Activated CD4-positive, CD25-positive, alpha-beta regulatory T cell (primary cell): ENCODE data around the gene MRGPRF.
"Not testable (repeated sequence)": the region's sequence is repeated elsewhere in the genome, so short reads cannot be mapped to it uniquely, and the experiment has no call there.

Source experiments
- DNase-seq, 4 experiments: peaks; one replicate each; lab custom pipeline; 2025; lab: John Stamatoyannopoulos, UW

Gene MRGPRF

DNA sequence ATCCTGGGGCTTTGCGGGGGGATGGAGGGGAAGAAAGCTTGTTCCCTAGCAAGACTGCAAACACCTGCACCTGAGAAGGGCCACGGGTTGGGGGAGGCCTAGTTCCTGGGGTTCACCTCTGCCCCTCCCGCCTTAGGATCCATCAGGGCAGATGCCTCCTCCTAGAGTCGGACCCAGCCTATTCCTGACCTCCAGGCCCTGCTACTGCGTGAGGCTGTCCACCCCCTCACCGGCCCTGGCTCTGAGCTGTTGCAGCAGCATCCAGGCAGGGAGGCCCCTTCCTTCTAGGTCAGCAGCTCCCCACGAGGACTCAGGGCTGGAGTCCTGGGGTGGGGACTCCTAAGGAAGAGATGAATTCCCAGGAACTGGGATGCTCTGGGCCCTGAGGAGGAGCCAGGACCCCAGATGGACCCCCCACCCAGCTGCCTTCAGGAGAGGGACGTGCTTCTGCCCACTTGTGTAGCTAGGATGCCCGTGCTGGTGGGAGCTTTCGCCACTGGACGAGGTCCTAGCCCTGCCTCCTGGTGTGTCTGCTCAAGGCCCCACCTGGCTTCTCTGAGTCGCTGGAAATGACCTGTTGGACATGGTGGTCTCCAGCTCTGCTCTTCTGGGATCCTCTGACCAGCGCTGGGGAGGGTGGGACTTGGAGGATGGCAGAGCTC is 10.3 kb downstream of the MRGPRF start:
- no peak for DNase-seq

DNA sequence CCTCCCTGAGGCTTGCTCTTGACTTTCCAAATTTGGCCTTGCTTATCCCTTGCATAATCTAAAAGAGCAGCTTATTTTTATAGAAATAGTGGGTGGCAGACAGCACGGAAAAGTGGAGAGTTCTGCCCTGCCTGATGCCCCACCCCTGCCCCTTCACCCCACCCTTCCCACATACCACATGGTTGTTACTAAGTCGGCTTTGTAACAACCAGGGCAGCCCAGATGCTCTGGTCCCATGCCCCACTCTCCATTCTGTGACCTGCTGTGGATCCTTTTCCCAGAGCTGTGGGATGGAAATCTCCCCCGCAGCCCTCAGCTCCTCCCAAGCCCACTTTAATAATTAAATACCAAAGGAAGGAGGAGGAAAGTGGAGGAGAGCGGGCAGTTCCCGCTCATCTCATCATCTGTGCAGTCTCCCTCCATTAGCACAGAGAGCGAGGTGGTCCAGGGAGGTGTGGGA is 10.9 kb downstream of the MRGPRF start:
- no peak for DNase-seq

DNA sequence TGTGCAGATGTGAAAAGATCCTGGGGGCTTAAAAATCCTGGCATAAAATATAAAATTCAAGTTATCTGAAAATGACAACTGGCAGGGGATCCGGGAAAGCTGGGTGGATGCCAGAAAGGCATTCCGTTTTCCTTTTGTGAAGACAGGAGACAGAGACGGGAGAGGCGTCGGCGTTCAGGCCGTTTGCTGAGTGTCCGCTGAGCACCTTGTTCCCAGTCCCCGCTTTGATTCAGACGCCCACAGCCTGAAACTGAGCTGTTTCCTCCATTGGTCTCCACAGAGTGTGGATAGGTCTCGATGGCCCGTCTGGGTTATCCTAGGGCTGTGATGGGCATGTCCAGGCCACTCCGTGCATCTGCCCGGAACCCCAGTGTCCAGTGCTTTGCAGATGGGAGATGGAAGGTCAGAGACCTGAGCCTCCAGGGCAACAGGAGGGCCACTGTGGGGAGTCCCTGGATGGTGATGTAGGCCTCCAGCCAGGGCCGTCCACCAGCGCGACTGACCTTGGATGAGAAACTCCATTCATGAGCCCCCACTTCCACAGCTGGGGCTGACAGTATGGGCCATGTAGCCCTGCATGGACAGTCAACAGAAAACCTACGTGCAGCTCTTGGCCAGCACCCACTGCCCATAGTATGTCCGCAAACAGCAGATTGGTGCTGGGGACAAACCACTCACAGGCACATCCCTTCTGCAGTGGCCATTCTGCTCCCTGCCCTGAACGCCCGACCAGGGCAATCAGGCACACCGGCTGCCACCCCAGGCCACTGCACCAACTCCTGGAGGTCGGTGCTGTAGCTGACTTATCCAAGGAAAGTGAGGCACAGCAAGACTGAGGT is 11.6 kb downstream of the MRGPRF start:
- DNase-seq: no peak

DNA sequence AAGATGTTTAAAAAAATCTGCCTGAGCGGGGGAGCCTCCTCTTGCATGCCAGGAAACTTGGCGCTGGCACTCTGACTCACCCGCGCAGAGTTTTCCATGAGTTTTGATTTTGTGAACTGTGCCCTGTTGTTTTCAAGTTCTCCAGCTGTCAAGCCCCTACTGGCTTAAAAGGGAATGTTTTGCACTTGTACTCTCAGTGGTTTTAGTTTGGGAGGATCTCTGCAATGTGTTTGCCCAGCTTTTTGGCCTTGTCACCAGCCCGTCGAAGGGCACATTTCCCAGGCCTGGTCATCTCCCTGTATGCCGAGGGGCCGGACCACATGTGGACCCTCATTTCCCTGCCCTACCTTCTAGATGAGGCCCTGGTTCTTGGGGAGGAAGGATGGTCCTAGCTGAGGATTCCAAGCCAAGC is 12.2 kb downstream of the MRGPRF start:
- no peak for DNase-seq

DNA sequence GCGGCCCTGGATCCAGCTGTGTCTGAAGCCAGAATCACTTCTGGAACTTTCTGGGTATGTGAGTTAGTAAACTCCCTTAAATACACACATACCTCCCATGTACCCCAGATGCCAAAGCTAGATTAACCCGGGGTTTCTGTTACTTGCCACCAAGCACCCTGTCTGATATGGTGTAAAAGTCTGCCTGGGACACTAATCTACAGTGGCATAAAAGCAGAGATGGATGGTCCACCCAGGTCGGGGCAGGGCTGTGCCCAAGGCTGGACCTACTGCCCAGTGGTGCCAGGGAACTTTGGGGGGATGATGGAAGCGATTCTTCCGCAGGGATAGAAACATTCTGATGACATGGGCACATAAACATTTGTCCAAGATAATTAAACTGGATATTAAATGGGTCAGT is 12.7 kb downstream of the MRGPRF start:
- DNase-seq: no peak

DNA sequence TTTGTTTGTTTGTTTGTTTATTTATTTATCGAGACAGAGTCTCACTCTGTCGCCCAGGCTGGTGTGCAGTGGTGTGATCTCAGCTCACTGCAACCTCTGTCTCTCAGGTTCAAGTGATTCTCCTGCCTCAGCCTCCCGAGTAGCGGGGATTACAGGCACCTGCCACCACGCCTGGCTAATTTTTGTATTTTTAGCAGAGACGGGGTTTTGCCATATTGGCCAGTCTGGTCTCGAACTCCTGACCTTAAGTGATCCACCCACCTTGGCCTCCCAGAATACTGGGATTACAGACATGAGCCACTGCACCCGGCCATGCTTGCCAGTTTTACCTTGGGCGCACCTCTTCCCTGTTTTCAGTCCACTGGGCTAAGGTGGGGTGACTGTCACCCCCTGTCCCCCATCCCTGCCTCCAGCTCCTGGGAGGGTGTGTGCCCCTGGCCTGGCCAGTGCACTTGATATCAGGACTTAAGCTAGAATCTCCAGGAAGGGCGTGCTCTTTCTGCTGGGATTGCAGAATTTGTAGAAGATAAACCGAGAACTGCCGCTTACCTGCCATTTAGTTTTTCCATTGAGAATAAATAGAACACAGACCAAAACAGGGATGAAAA is 13.2 kb downstream of the MRGPRF start:
- DNase-seq: not testable (repeated sequence)

DNA sequence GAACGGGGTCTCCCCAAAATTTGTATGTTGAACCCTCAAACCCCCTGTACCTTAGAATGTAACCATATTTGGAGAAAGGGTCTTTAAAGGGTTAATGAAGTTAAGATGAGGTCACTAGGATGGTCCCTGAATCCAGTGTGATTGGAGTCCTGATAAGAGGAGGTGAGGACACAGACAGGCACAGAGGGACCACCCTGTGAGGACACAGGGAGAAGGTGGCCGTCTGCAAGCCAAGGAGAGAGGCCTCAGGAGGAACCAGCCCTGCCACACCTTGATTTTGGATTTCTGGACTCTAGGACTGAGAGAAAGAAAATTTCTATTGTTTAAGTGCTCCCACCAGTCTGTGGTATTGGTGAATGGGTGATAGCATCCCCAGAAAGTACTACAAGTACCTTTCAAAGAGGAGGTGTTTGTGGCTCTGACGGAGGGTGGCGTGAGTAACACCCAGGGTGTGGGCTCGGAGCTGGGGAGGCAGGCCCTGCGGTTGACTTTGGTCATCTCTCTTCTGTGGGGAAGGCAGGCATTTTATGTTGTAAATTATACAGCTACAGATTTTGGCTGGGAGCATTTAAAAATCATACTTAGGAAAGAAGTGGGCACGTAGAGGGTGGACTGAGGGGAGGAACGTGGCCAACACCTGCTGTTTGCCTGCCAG is 13.8 kb downstream of the MRGPRF start:
- DNase-seq: no peak

DNA sequence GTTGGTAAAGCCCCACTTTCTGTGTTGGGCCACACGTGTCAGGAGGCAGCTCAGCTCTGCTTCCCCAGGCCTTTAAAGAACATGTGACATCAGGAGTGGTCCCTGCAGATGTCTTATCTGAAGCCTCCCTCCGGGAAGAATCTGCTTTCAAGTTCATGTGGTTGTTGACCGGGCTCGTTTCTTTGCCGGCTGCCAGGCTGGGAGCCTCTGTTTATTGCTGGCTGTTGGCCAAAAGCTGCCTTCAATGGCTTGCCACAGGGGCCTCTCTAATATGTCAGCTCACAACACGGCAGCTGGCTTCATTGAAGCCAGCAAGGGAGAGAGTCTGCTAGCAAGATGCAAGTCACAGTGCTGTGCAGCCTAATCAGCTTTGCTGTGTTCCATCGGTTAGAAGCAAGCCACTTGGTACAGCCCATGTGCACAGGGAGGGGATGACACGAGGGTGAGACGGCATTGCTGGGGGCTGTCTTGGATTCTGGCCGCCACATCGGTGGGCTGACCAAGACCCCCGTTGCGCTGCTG is 14.6 kb downstream of the MRGPRF start:
- no peak for DNase-seq

DNA sequence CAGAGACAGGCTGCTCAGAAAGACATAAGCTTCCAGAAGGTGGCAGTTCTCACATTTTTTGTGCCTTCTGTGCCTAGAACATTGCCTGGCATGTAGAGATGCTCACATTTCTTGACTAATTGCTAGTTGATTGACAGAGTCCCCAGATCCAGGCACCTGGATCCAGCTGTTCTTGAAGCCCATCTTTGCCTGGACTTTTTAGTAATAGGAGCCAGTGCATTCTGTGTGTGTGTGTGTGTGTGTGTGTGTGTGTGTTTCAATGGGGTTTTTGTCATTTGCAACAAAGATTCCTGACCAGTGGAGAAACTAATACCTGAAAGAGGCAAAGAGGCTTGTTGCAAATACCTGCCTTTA is 15.1 kb downstream of the MRGPRF start:
- no peak for DNase-seq

DNA sequence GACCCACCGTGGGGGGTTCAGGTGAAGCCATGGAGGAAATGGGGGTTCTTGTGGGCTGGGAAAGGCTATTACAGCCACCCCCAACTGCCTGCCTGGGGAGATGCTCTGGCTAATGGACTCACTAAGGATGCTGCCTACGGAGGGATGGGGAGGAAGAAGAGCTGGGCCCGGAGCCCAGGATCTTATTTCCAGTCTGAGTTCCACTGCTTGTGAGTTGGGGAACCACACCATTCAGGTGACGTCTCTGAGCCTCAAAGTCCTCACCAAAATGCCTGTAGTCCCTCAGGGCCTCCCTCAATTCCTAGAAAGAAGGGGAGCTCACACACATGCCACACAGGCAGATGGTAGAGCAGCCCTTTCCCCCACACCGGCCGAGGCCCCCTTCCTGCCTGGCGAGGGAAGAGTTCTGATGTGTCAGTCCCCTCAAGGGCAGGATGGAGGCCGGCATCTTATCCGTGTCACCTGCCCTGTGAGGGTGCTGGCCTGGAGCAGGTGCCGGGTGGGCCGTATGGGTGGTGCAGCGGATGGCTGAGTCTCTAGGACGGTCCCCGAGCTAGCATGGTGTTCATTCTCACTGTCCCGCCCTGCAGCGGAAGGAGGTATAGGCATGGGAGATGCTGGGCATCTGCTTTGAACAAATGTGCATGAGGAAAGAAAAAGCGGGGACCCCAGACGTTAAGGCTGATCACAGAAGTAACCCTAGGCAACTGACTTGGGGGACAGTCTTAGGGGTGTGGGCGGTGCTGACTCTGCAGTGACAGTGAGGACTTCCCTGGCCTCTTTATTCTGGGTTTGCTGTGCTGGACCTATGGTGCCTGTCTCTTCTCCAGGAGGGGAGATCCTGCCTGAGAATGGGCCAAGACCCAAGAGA is 15.7 kb downstream of the MRGPRF start:
- no peak for DNase-seq

DNA sequence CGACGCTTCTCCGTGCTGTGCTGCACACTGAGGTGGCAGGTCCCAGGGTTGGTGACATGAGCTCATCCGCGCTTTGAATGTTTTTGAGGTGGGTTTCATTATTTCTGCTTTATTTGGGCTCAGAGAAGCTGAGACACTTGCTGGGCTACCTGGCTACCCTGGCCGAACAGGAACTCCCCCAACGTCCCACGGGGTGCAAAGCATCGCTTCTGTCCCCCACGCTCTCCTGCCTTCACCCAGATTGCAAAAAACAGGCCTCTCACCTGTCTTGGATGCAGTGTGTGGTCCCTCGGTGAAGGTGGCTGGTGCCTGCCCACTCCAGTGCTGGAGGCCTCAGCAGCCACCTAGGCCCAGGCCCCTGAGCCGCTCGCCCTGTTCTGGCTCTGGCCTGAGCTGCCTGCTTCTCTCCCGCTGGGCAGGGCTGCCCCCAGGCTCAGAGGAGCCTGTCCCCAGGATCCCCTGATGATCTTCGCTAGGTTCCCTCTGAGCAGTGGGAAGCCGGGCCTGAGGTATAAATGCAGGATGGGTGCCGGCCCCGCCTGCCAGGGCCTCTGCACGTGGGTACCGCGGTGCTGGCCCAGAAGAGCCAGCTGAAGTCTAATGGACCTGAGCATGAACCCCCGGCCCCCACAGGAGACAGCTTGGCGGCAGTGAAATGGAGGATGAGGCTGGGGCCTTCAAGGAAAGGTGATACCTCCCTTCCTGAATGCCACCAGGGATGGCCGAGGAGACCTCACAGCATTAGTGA is 16.5 kb downstream of the MRGPRF start:
- DNase-seq: no peak

DNA sequence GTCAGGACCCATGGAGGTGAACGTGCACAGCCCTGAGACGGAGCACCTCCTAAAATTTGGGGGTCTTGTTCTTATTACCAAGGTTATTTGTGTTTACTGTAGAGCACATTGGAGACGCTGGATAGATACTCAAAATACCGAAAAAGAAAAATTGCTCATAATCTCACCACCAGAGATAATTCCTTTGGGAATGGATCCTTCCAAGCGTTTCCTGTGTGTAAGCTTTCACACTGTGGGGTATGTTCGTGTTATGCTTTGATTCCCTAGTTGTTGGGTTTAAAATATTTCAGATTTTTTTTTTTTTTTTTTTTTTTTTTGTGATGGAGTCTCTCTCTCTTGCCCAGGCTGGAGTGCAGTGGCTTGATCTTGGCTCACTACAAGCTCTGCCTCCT is 18.2 kb downstream of the MRGPRF start:
- no peak for DNase-seq

DNA sequence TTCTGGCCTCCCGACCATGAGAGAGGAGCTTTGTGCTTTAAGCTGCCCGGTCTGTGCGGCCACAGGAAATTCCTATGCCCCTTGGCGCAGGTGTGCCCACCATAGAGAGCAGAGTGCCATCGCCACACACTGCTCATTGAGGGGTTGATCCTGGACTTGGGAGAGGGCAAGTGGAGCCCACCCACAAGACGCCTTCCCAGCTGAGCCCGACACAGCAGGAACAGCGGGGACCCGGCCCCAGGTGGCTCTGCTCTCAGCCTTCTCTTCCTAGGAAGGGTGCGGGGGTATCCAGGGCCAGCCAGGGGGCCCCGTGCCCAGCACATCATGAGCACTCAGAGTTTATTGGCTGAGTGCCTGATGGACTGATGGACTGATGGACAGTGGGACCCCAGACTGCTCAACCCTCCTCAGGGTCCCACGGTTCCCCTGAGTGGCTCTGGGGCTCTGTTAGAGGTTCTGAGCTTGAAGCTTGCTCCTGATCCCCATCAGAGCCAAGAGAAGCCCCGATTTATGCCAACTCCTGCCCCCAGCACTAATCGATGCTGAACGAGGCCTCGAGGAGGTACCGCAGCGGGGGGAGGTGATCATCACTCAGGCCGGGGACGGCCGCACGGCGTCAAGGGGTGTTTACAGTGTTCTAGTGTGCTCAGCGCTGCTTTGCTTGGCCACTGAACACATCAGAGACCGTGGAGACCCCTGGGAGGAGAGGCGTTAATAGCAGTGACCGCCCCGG is 18.7 kb downstream of the MRGPRF start:
- DNase-seq: no peak

DNA sequence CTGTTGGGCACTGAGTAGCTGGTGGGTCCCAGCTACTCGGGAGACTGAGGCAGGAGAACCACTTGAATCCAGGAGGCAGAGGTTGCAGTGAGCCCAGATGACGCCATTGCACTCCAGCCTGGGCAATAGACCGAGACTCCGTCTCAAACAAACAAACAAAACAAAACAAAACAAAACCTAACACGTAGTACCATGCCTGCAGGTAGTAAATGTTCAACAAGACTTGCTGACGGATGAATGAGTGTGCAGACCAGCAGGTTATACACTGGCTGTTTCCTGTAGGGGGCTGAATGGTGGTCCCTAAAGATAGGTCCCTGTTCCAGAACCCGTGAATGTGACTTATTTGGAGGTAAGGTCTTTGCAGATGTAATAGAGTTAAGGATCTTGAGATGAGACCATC is 19.5 kb downstream of the MRGPRF start:
- no peak for DNase-seq

DNA sequence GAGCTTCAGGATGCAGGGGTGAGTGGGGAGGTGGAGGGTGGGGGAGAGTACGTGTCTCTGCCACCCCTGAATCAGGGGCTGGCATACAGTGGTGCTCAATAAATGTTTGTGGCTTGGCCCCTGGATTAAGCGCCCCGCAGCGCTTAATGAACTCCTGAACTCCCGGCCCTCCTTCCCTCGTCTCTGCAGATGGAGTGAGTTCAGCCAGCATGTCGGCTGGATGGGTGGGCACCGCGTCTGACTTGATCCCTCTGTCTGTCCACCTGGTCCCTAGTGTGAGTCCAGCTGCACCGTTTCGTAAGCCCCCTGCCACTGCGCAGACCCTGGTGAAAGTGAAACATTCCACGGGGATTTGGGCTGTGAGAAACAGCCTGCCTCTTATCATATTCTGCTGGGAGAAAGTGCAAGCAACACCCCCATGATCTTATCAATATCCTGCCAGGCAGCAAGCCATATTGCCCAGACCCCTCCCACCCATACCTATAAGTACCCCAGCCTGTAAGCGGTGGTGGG is 20.2 kb downstream of the MRGPRF start:
- no peak for DNase-seq

DNA sequence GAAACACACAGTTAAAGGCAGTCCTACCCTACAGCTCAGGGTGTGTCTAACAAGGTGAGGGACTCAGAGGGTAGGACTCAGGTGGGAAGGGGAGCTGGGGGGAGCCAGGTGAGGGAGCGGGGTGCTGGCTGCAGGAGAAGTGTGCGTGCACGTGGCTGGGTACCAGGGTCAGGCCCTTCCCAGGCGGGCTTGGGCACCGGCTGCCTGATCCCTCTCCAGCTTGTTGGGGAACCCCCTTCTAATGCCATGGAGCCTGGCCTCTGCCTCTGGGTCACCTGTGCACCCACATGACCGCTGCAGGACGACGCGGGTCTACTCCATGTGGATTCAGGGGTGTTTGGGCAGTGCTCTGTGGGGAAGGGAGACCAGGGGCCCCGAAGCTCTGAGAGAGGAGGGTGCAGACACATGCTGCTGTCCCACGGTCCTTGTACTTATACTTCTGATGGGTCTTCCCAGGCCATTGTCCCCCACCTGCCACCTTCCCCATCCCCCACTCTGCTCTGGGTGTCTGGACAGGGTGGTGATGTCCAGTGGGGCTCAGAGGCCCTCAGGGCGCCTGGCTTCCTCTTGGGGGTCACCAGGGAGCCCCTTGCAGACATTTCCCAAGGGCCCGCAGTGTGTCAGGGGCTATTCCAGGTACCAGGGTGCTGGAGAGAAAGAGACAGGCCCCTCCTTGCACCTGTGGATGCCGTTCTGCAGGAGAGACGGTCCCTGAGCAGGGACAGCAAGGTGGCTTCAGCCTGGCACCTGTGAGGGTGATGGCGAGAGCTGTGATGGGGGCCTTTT is 21.9 kb downstream of the MRGPRF start:
- DNase-seq: no peak

DNA sequence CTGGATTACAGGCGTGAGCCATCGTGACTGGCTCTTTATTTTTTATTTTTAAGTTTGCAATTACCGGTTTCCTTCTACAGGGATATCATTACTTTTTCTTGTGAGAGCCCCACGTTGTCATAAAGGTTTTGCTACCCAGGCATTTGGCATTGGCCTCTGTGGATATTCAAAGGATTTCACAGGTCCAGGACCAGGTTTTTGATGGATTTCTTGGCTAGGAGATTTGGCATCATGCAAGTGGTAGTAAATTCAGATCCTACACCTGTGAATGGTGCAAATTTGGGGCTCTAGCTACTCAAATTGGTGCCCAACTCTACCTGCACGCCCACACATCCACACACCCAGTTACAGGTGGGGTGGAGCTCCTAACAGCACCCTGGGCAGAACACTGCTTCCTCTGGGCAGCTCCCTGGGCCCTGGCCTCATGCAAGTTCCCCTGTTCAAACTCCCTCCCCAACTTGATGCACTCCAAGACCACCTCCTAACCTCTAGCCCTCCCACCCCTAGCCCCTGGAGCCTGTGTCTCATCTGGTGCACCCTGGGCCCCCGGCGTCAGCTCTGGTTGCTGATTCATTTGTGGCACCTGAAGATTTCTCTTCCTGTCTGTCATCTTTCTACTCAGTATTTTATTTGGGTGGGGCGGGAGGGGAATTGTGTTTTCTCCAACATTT is 23.0 kb downstream of the MRGPRF start:
- DNase-seq: no peak

DNA sequence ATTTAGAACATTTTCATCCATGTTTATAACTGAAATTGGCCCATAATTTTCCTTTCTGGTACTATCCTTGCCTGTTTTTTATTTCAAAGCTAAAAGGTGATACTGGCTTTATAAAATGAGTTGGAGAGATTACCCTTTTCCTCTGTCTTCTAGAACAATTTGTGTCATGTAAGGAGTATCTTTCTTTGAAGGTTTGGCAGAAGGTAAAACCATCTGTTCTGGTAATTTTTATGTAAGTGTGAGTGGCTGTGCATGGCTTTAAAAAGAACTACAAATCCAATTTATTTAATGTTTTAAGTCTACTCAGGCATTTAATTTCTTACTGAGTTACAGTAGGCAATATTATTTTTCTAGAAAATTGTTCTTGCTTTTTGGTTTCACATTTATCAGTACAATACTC is 24.6 kb downstream of the MRGPRF start:
- no peak for DNase-seq
